ENCODE measurements around the gene SMYD3. TPM values are rescaled to one million over a fixed set of nuclear protein-coding genes. Genes with fewer than 3 reads are reported as not detected.

The SMYD3 gene
- total and polyA plus RNA-seq, 10 donors: 12.5 to 33.1 (median 21.0) TPM

DNA sequence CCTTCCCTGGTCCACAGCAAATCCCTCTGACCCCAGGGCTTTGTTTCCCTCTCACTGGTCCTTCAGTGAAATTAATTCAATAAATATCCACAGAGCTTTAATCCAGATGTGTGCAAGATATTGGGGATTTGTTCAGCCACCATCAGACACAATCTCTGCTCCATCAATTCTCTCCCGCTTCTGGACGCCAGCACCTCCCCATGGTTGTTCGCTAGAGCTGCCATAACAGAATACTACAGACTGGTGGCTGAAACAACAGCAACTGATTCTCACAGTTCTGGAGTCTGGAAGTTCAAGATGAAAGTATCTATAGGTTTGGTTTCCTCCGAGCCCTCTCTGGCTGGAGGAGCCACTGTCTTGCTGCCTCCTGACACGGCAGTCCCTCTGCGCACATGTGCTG is 303.9 kb downstream of the SMYD3 start:
- H3K4me3 ChIP-seq: no peak overlapping the region
- H3K36me3 ChIP-seq: no peaks in the 10 kb centered on the region
- intact Hi-C loops (cut with DNase I; ENCODE audit: low total_unique reads): no loop called here
- H3K9me3 ChIP-seq: no peaks in the 10 kb centered on the region
- no peaks in the 10 kb centered on the region for H3K27me3 ChIP-seq (replicated peaks in 1 of 7)
- H3K27ac ChIP-seq: no peak overlapping the region
- no peak for DNase-seq
- TF ChIP-seq POLR2AphosphoS5 (IDR thresholded peaks at IDR 0.05) (no peak), POLR2A (IDR thresholded peaks at IDR 0.05) (no peak)
- TF ChIP-seq, protein P1, sequence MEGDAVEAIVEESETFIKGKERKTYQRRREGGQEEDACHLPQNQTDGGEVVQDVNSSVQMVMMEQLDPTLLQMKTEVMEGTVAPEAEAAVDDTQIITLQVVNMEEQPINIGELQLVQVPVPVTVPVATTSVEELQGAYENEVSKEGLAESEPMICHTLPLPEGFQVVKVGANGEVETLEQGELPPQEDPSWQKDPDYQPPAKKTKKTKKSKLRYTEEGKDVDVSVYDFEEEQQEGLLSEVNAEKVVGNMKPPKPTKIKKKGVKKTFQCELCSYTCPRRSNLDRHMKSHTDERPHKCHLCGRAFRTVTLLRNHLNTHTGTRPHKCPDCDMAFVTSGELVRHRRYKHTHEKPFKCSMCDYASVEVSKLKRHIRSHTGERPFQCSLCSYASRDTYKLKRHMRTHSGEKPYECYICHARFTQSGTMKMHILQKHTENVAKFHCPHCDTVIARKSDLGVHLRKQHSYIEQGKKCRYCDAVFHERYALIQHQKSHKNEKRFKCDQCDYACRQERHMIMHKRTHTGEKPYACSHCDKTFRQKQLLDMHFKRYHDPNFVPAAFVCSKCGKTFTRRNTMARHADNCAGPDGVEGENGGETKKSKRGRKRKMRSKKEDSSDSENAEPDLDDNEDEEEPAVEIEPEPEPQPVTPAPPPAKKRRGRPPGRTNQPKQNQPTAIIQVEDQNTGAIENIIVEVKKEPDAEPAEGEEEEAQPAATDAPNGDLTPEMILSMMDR (IDR thresholded peaks at IDR 0.05 in 8 of 11, conservative IDR thresholded peaks at IDR 0.05 in 3 of 11): no peak
- 91 to 97% (median 95%) methylated on average over 6 of the region's 6 CpGs for WGBS, 5 donors
- no peaks in the 10 kb centered on the region for H3K4me1 ChIP-seq

DNA sequence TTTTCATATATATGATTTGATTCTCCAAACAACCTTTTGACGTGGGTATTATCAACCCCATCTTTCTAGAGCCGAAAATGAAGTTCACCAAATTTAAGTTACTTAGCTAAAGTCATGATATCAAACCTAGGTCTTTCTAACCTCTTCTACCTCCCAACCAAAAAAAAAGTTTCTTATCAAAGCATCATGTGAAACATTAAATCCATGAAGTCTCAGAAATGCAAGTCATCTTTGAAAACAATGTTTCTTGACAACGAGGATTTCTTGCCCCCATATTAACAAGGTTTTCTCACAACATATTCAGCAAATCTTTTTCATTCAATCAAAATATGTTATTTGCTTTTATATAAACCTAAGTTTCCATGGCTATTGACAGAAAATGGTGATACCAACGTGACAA is 306.3 kb downstream of the SMYD3 start:
- H3K4me3 ChIP-seq: no peak overlapping the region
- no peaks in the 10 kb centered on the region for H3K27me3 ChIP-seq (replicated peaks in 1 of 7)
- no peaks in the 10 kb centered on the region for H3K9me3 ChIP-seq
- intact Hi-C loops (cut with DNase I; ENCODE audit: low total_unique reads): no loop called here
- no peaks in the 10 kb centered on the region for H3K4me1 ChIP-seq
- TF ChIP-seq POLR2A (IDR thresholded peaks at IDR 0.05) (no peak), POLR2AphosphoS5 (IDR thresholded peaks at IDR 0.05) (no peak)
- TF ChIP-seq, protein P1 (IDR thresholded peaks at IDR 0.05 in 8 of 11, conservative IDR thresholded peaks at IDR 0.05 in 3 of 11): no peak
- H3K36me3 ChIP-seq: no peaks in the 10 kb centered on the region
- WGBS, 5 donors: 88 to 94% (median 91%) methylated on average over 4 of the region's 4 CpGs
- no peak overlapping the region for H3K27ac ChIP-seq
- DNase-seq: no peak

DNA sequence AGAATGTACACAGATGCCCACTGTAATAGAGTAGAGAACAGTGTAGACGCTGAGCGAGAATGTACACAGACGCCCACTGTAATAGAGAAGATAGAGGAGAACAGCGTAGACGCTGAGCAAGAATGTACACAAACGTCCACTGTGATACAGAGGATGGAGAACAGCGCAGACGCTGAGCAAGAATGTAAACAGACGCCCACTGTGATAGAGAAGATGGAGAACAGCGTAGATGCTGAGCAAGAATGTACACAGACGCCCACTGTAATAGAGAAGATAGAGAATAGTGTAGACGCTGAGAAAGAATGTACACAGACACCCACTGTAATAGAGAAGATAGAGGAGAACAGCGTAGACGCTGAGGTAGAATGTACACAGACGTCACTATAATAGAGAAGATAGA is 306.9 kb downstream of the SMYD3 start:
- 90 to 97% (median 96%) methylated on average over 15 of the region's 15 CpGs for WGBS, 5 donors
- no peak overlapping the region for H3K4me3 ChIP-seq
- no peaks in the 10 kb centered on the region for H3K27me3 ChIP-seq (replicated peaks in 1 of 7)
- H3K4me1 ChIP-seq: no peaks in the 10 kb centered on the region
- TF ChIP-seq, protein P1 (IDR thresholded peaks at IDR 0.05 in 8 of 11, conservative IDR thresholded peaks at IDR 0.05 in 3 of 11): no peak
- TF ChIP-seq POLR2A (IDR thresholded peaks at IDR 0.05) (no peak), POLR2AphosphoS5 (IDR thresholded peaks at IDR 0.05) (no peak)
- intact Hi-C loops (cut with DNase I; ENCODE audit: low total_unique reads): no loop called here
- no peaks in the 10 kb centered on the region for H3K36me3 ChIP-seq
- H3K9me3 ChIP-seq: no peaks in the 10 kb centered on the region
- no peak for DNase-seq
- no peak overlapping the region for H3K27ac ChIP-seq

DNA sequence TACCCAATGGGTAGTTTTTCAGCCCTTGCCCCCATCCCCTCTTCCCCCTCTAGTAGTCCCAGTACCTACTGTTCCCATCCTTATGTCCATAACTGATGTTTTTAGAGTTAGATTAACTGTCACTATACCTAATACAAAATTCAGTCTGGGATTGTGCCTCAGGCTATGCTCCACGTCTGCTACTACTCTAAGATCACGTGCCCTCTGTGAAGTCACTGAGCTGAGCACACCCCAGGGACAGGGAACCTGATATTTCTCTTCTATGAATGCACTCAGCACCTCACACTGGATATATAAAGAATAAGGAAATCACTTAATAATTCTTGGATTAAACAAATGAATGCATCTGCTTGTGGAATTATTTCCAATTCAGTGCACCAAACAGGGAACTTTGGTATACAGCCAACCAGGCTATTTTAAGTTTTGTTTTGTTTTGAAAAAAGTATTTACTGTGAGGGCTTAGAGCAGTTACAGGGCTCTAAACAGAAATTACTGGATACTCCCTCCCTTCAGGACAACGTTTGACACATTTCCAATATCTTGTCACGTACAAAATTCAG is 307.9 kb downstream of the SMYD3 start:
- no peak overlapping the region for H3K4me3 ChIP-seq
- WGBS, 5 donors: 81 to 93% (median 87%) methylated on average over 4 of the region's 4 CpGs
- H3K4me1 ChIP-seq: no peaks in the 10 kb centered on the region
- no peaks in the 10 kb centered on the region for H3K27me3 ChIP-seq (replicated peaks in 1 of 7)
- no peak overlapping the region for H3K27ac ChIP-seq
- no peaks in the 10 kb centered on the region for H3K9me3 ChIP-seq
- intact Hi-C loops (cut with DNase I; ENCODE audit: low total_unique reads): no loop called here
- no peak for DNase-seq
- H3K36me3 ChIP-seq: no peaks in the 10 kb centered on the region
- TF ChIP-seq, protein P1 (IDR thresholded peaks at IDR 0.05 in 8 of 11, conservative IDR thresholded peaks at IDR 0.05 in 3 of 11): no peak
- no peak for TF ChIP-seq POLR2AphosphoS5 (IDR thresholded peaks at IDR 0.05)
- no peak for TF ChIP-seq POLR2A (IDR thresholded peaks at IDR 0.05)

Data from spleen (tissue), 11 donors.